IMR-90 (cell line): ENCODE data around the gene TMEM259. TPM values are rescaled to one million over a fixed set of nuclear protein-coding genes. Genes with fewer than 3 reads are reported as not detected.

Source experiments
- ATAC-seq: fragments of 200-7000 bp; cut with Tn5 transposase; 2 replicates; pipeline ENCODE4 v1.9.1; 2020; ENCODE audit warnings: low read depth, mild to moderate bottlenecking, moderate library complexity
- BruUV-seq: library from RNA; stranded (reverse); fragments of 400-500 nt; replicated peaks from 2 replicates; lab custom pipeline; 2021; lab: Mats Ljungman, UMichigan
- CTCF ChIA-PET: fragments of 300-600 bp; formaldehyde crosslinking; extraction: SDS; loops from one replicate; lab custom pipeline; 2021; ENCODE audit warnings: antibody characterized with exemption; lab: Yijun Ruan, JAX
- POLR2A ChIA-PET: fragments of 300-600 bp; sonication (Branson Sonifier 250); formaldehyde crosslinking; loops from one replicate; lab custom pipeline; 2022; ENCODE audit warnings: antibody characterized with exemption; ENCODE audit not compliant: unreplicated experiment; lab: Charles Lee
- DNase-seq: peaks from one replicate; pipeline ENCODE4 v3.0.0; 2013
- H2AFZ ChIP-seq: replicated peaks from 2 replicates; pipeline ENCODE3; 2013; ENCODE audit warnings: low read length, mild to moderate bottlenecking; ENCODE audit not compliant: poor library complexity
- H2AK5ac ChIP-seq: 2 replicates; pipeline ENCODE4 v1.6.1; 2013; ENCODE audit warnings: low read depth, low read length, inconsistent platforms
- H2AK9ac ChIP-seq: replicated peaks from 2 replicates; pipeline ENCODE3; 2013; ENCODE audit warnings: mild to moderate bottlenecking, low read depth, low read length, moderate library complexity; ENCODE audit not compliant: poor library complexity
- H2BK120ac ChIP-seq: 2 replicates; pipeline ENCODE4 v1.6.1; 2013; ENCODE audit warnings: low read depth, low read length, inconsistent platforms
- H2BK15ac ChIP-seq: 3 replicates; pipeline ENCODE4 v1.6.1; 2013; ENCODE audit warnings: low read depth, low read length, inconsistent platforms
- H2BK20ac ChIP-seq: 2 replicates; pipeline ENCODE4 v1.6.1; 2013; ENCODE audit warnings: low read depth, mild to moderate bottlenecking, inconsistent platforms, low read length, moderate library complexity
- H2BK5ac ChIP-seq: 2 replicates; pipeline ENCODE4 v1.6.1; 2013; ENCODE audit warnings: mild to moderate bottlenecking, low read depth, low read length, inconsistent platforms; ENCODE audit not compliant: poor library complexity, severe bottlenecking
- H3K14ac ChIP-seq: replicated peaks from 2 replicates; pipeline ENCODE4 v1.6.1; 2013; ENCODE audit warnings: low read depth, low read length, inconsistent platforms
- H3K18ac ChIP-seq: 2 replicates; pipeline ENCODE4 v1.6.1; 2013; ENCODE audit warnings: low read depth, low read length, control low read depth
- H3K23ac ChIP-seq: 2 replicates; pipeline ENCODE4 v1.6.1; 2013; ENCODE audit warnings: low read depth, low read length, inconsistent platforms
- H3K27ac ChIP-seq: 2 replicates; pipeline ENCODE4 v1.5.1; 2013; ENCODE audit warnings: mild to moderate bottlenecking, control low read depth, low read length; ENCODE audit not compliant: insufficient read depth
- H3K27me3 ChIP-seq: 2 replicates; pipeline ENCODE4 v1.6.1; 2013; ENCODE audit warnings: low read length; ENCODE audit not compliant: control insufficient read depth, insufficient read depth
- H3K36me3 ChIP-seq: 2 replicates; pipeline ENCODE4 v1.6.1; 2013; ENCODE audit warnings: low read length, mixed read lengths; ENCODE audit not compliant: control insufficient read depth, insufficient read depth
- H3K4ac ChIP-seq: 2 replicates; pipeline ENCODE4 v1.6.1; 2013; ENCODE audit warnings: low read depth, low read length, inconsistent platforms
- H3K4me1 ChIP-seq: 2 replicates; pipeline ENCODE4 v1.6.1; 2013; ENCODE audit warnings: low read length, mixed read lengths; ENCODE audit not compliant: control insufficient read depth, insufficient read depth
- H3K4me2 ChIP-seq: 2 replicates; pipeline ENCODE4 v1.6.1; 2013; ENCODE audit warnings: low read depth, mild to moderate bottlenecking, control low read depth, low read length, moderate library complexity
- H3K4me3 ChIP-seq: 2 replicates; pipeline ENCODE4 v1.5.1; 2013; ENCODE audit warnings: low read depth, mild to moderate bottlenecking, control low read depth, low read length, moderate library complexity; ENCODE audit not compliant: insufficient read depth
- H3K56ac ChIP-seq: 2 replicates; pipeline ENCODE4 v1.6.1; 2013; ENCODE audit warnings: low read length, inconsistent platforms; ENCODE audit not compliant: insufficient read depth; ENCODE audit errors: extremely low read depth
- H3K79me1 ChIP-seq, 2 experiments: 2 replicates each; pipeline ENCODE4 v1.6.1; 2013; ENCODE audit warnings: low read length in 2 of 2, inconsistent platforms in 1 of 2, low read depth in 1 of 2
- H3K9ac ChIP-seq: 2 replicates; pipeline ENCODE4 v1.6.1; 2013; ENCODE audit warnings: low read depth, low read length, control low read depth
- H3K9me1 ChIP-seq: 2 replicates; pipeline ENCODE4 v1.6.1; 2013; ENCODE audit warnings: low read length, inconsistent platforms; ENCODE audit not compliant: insufficient read depth
- H3K9me3 ChIP-seq: 2 replicates; pipeline ENCODE4 v1.6.1; 2013; ENCODE audit warnings: low read length; ENCODE audit not compliant: control insufficient read depth, insufficient read depth
- H4K20me1 ChIP-seq: 2 replicates; pipeline ENCODE4 v1.6.1; 2013; ENCODE audit warnings: low read length, inconsistent platforms; ENCODE audit not compliant: insufficient read depth
- H4K5ac ChIP-seq: 2 replicates; pipeline ENCODE4 v1.6.1; 2013; ENCODE audit warnings: mild to moderate bottlenecking, low read depth, low read length, control low read depth
- H4K8ac ChIP-seq, 2 experiments: 2 replicates each; pipeline ENCODE4 v1.6.1; 2013; ENCODE audit warnings: low read depth in 2 of 2, low read length in 2 of 2, control low read depth in 1 of 2, inconsistent platforms in 1 of 2
- H4K91ac ChIP-seq: 2 replicates; pipeline ENCODE4 v1.6.1; 2013; ENCODE audit warnings: low read depth, low read length, inconsistent platforms; ENCODE audit not compliant: insufficient read depth
- BHLHE40 ChIP-seq: fragments of 150-350 bp; IDR thresholded peaks from 2 replicates; pipeline ENCODE4 v1.6.1; 2016; ENCODE audit warnings: mild to moderate bottlenecking, low read depth, low read length
- CEBPB ChIP-seq: IDR thresholded peaks from 2 replicates; pipeline ENCODE4 v1.6.1; 2012; ENCODE audit warnings: low read depth, low read length, improper control_type of control experiment
- CHD1 ChIP-seq: IDR thresholded peaks from 2 replicates; pipeline ENCODE4 v1.6.1; 2012; ENCODE audit warnings: low read depth, low read length, improper control_type of control experiment
- CTCF ChIP-seq: conservative IDR thresholded peaks from 2 replicates; pipeline ENCODE4 v1.5.1; 2012; ENCODE audit warnings: mild to moderate bottlenecking, low read depth, low read length, improper control_type of control experiment
- ELK1 ChIP-seq: fragments of 150-350 bp; IDR thresholded peaks from 2 replicates; pipeline ENCODE4 v1.6.1; 2016; ENCODE audit warnings: low read depth, mild to moderate bottlenecking, low read length, moderate library complexity, borderline replicate concordance
- FOS ChIP-seq: fragments of 150-350 bp; IDR thresholded peaks from 2 replicates; pipeline ENCODE4 v1.6.1; 2016; ENCODE audit warnings: low read depth, low read length
- MAFK ChIP-seq: IDR thresholded peaks from 2 replicates; pipeline ENCODE4 v1.6.1; 2012; ENCODE audit warnings: low read depth, low read length, improper control_type of control experiment
- MAZ ChIP-seq: IDR thresholded peaks from 2 replicates; pipeline ENCODE4 v1.6.1; 2012; ENCODE audit warnings: low read depth, mild to moderate bottlenecking, low read length, improper control_type of control experiment, moderate library complexity, borderline replicate concordance
- MXI1 ChIP-seq: IDR thresholded peaks from 2 replicates; pipeline ENCODE4 v1.6.1; 2012; ENCODE audit warnings: low read depth, mild to moderate bottlenecking, low read length, moderate library complexity, borderline replicate concordance
- NFE2L2 ChIP-seq: fragments of 150-350 bp; IDR thresholded peaks from 2 replicates; pipeline ENCODE4 v1.6.1; 2016; ENCODE audit warnings: low read depth, mild to moderate bottlenecking, low read length
- POLR2A ChIP-seq: IDR thresholded peaks from 2 replicates; pipeline ENCODE4 v1.6.1; 2012; ENCODE audit warnings: mild to moderate bottlenecking, low read depth, low read length
- RAD21 ChIP-seq: IDR thresholded peaks from 2 replicates; pipeline ENCODE4 v1.6.1; 2012; ENCODE audit warnings: low read length, improper control_type of control experiment
- RCOR1 ChIP-seq: IDR thresholded peaks from 2 replicates; pipeline ENCODE4 v1.6.1; 2012; ENCODE audit warnings: mild to moderate bottlenecking, low read length, improper control_type of control experiment; ENCODE audit not compliant: insufficient replicate concordance
- RFX5 ChIP-seq: IDR thresholded peaks from 2 replicates; pipeline ENCODE4 v1.8.0; 2012; ENCODE audit warnings: low read depth, mild to moderate bottlenecking, low read length, moderate library complexity
- SMC3 ChIP-seq: fragments of 150-350 bp; IDR thresholded peaks from 2 replicates; pipeline ENCODE4 v1.6.1; 2016; ENCODE audit warnings: low read depth, mild to moderate bottlenecking, antibody characterized with exemption, low read length, moderate library complexity
- USF2 ChIP-seq: fragments of 150-350 bp; IDR thresholded peaks from 2 replicates; pipeline ENCODE4 v1.6.1; 2017; ENCODE audit warnings: mild to moderate bottlenecking, antibody characterized with exemption, low read length, low read depth
- WGBS, 2 experiments: methylation state at CpG; one replicate each; pipeline versions ENCODE4 v1.1.5 to v1.1.7; 2013; ENCODE audit warnings: missing lambda C conversion rate in 2 of 2; ENCODE audit not compliant: insufficient read length in 1 of 2; ENCODE audit errors: extremely low coverage in 2 of 2; 5-methylcytosine and 5-hydroxymethylcytosine counted together
- dilution Hi-C: fragments of 300-500 bp; cut with HindIII; formaldehyde crosslinking; loops from one replicate; pipeline ENCODE4 v1.14.3; 2018; ENCODE audit warnings: low sequenced_read_pairs; ENCODE audit not compliant: unreplicated experiment
- in situ Hi-C: fragments of 300-500 bp; cut with MboI; formaldehyde crosslinking; loops from 3 replicates; pipeline ENCODE4 v1.14.3; 2019; ENCODE audit warnings: low sequenced_read_pairs, inconsistent platforms, mixed read lengths
- intact Hi-C: fragments of 100-400 bp; cut with micrococcal nuclease; formaldehyde crosslinking; loops from 2 replicates; pipeline ENCODE4 v1.10.0; 2022
- polyA plus RNA-seq, 3 experiments: library from polyadenylated mRNA; depleted of rRNA; stranded (reverse); fragments of >200 nt; gene quantifications; 2 replicates each; pipeline ENCODE4 v1.2.3, GENCODE V29; 2012; ENCODE audit warnings: low replicate concordance in 1 of 3
- total RNA-seq: library from RNA; depleted of rRNA; stranded (reverse); fragments of >200 nt; gene quantifications from 2 replicates; pipeline ENCODE4 v1.2.3, GENCODE V29; 2012

The TMEM259 gene
- total and polyA plus RNA-seq, 2 of the 4 experiments (the other 2 are of a cell fraction) = 22.6 to 153 TPM

- no peak overlapping the region for H3K9ac ChIP-seq
- no peaks in the 10 kb centered on the region for H3K79me1 ChIP-seq
- H3K27me3 ChIP-seq = no peaks in the 10 kb centered on the region
- H3K27ac ChIP-seq = no peak overlapping the region
- H3K14ac ChIP-seq = no peak overlapping the region
- H2BK120ac ChIP-seq = no peak overlapping the region
- no peak overlapping the region for H3K56ac ChIP-seq
- no peak overlapping the region for H3K23ac ChIP-seq
- no peak overlapping the region for H2AK9ac ChIP-seq
- CTCF ChIA-PET = no interaction called here
- no peak overlapping the region for H3K18ac ChIP-seq
- no TSS peak for BruUV-seq
- H3K36me3 ChIP-seq = peaks cover 1% of the 10 kb centered on the region; the same call in 1 of the 2 replicates
- H2BK20ac ChIP-seq = no peak overlapping the region
- no peak overlapping the region for H3K4me2 ChIP-seq
- POLR2A ChIA-PET = no interaction called here
- no peak overlapping the region for H2AK5ac ChIP-seq
- no peak overlapping the region for H2BK5ac ChIP-seq
- no peak overlapping the region for H3K4ac ChIP-seq
- DNase-seq (no peak), ATAC-seq (no peak)
- dilution Hi-C loops = no loop called here
- H3K9me3 ChIP-seq = peaks cover 21% of the 10 kb centered on the region
- no peak overlapping the region for H4K5ac ChIP-seq
- H4K20me1 ChIP-seq = no peaks in the 10 kb centered on the region
- no peaks in the 10 kb centered on the region for H3K4me1 ChIP-seq
- no peak overlapping the region for H2BK15ac ChIP-seq
- no peak overlapping the region for H2AFZ ChIP-seq
- TF ChIP-seq CEBPB (no peak), NFE2L2 (no peak), RAD21 (no peak), SMC3 (no peak), CHD1 (no peak), ELK1 (no peak), RCOR1 (no peak), MAFK (no peak), FOS (no peak), RFX5 (no peak), MAZ (no peak), BHLHE40 (no peak), MXI1 (no peak), POLR2A (no peak), CTCF (no peak), USF2 (no peak)
- H4K8ac ChIP-seq = no peak overlapping the region
- no peak overlapping the region for H3K4me3 ChIP-seq
- no peak overlapping the region for H4K91ac ChIP-seq
- in situ Hi-C loops = no loop called here
- intact Hi-C loops = no loop called here
- 80% methylated on average over 7 of the region's 17 CpGs; no CpG with 5 or more reads in 1 of the 2 experiments for WGBS, 2 experiments
- H3K9me1 ChIP-seq = no peaks in the 10 kb centered on the region
Measured at GRCh38 chr19:1051791-1052190, 30.9 kb upstream of the TMEM259 start.
